ENCODE measurements around the gene RPN1.

Gene RPN1

DNA sequence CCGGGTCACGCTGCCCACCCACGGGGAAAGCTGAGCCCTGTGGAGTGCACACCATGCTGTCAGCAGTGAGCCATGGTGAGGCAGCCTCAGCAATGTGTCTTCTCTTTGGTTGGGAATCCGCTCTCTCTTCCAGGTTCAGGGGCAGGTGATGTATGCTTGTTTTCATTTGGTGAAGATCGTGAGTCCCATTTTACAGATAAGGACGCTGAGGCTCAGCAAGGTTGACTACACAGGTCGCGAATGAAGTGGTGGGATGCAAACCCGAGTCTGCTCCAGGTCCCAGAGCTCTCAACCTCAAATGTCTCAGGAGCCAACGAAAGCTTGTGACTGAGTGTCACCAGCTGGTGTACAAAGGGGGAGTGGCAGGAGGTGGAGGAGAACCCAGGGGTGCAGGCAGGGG, 74.3 kb downstream of the RPN1 start:
- DNase-seq, result no peak

DNA sequence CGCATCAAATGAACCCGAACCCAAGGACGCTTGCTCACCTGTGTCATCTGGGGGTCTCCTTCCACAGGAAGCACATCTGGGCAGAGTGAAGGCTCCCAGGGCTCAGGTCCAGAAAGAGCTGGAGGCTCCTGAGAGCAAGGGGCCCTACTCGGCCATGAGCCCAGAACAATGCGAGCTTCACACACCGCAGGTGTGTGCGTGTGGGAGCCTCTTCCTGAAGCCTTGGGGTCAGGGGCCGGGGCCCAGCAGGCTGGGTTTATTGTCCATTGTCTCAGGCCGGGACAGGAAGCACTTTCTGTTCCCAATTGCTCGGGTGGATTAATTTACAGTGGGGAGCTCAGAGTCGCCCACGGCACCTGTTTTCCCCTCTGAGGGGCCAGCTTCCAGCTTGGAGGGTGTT, 74.8 kb downstream of the RPN1 start:
- no peak for DNase-seq

DNA sequence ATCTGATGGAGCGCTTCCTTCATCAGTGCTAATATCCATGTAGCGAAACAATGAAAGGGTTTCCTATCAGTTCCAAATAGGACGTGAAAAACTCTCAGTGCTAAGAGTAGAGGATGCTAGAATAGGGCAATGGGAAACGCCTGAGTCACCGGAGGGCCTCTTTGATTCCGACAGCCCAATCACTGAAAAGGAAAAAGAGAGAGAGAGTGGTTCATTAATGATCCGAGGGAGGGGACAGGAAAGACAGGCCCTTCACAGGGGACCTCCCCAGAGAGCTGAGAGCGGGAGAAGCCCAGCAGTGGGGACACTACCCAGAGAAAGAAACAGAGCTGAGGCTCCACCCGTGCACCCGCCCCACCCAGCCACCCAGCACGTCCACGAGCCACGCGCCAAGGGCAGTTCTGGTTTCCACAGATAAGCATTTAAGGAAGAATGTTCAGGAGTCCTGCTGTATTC, 76.9 kb downstream of the RPN1 start:
- DNase-seq, result no peak

DNA sequence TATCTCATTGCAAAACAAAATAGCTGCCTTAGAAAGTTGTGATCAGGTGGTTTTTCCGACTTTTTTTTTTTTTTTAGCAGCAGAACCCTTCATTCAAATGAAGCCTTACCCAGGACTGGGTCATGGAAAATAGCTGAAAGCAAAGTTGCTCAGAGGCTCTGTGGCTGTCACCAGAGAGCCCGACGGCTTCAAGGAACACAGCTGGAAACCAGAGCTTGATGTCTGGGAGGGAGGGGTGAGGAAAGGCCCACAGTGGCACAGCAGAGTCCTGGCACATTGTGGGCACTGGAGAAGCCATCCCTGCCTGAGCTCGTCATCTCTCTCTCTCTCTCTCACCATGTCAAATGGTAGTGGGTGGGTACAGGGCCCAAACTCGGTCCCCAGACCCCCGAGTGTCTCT, 77.5 kb downstream of the RPN1 start:
- DNase-seq, result no peak

DNA sequence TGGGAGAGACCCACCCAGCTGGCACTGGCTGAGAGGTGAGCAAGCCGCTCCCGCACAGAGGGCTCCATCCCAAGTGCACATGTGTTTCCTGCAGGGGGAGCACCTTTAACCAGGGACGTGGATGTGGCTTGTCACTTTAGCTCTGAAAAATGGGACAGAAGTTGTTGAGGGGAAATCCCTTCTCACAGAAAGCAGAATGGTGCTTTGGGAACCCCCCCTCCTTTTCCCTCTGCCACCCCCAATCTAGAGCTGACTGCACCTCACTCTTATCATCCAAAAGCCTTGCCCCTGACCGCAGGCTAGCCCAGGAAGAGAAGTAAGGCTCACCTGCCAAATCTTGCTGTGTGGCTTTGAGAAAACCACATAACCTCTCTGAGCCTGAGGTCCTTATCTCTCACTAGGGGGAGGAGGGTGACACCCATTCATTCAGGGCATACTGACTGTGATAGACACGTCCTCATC, 77.9 kb downstream of the RPN1 start:
- DNase-seq, result peak; percentile 70

DNA sequence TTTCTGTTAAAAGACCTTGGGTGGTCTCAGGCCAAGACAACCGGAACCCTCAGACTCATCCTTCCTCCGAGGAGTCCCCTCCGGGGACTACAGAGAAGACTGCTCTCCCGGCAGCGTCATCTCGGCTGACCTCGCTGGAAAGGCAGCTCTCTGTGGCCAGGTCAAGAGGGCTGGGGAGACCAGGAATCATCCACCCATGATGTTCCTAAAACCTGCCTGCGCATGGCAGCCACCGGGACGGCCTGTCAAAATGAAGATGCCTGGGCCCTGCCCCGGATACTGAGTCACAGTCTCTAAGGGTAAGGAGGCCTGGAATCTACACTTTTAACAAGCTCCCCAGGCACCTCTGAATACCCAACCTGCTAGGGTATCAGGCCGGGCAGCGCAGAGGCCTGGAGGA, 78.6 kb downstream of the RPN1 start:
- no peak for DNase-seq
